Measurements from ENCODE around the gene TK1. TPM values are rescaled to one million over a fixed set of nuclear protein-coding genes. Genes with fewer than 3 reads are reported as not detected.

The TK1 gene
- total RNA-seq, 1 donor: 75.9 TPM

- H3K4me3 ChIP-seq (ENCODE audit: low read depth, low read length): no peak overlapping the region
- no peak for TF ChIP-seq CTCF (IDR thresholded peaks at IDR 0.05; ENCODE audit: insufficient read depth, low read length)
- no peak for DNase-seq (ENCODE audit: low read depth)
These were observed 6.8 kb downstream of the TK1 start for GRCh38 chr17:78180083-78180482.

- DNase-seq (ENCODE audit: low read depth): no peak
- H3K4me3 ChIP-seq (ENCODE audit: low read depth, low read length): no peak overlapping the region
- no peak for TF ChIP-seq CTCF (IDR thresholded peaks at IDR 0.05; ENCODE audit: insufficient read depth, low read length)
These were observed 7.5 kb downstream of the TK1 start for GRCh38 chr17:78179372-78179771.

GRCh38 chr17:78176548-78177025 lies 10.3 kb downstream of the TK1 start:
- TF ChIP-seq CTCF (IDR thresholded peaks at IDR 0.05; ENCODE audit: insufficient read depth, low read length): peak; percentile 90
- no peak overlapping the region for H3K4me3 ChIP-seq (ENCODE audit: low read depth, low read length)
- peak; percentile 49 for DNase-seq (ENCODE audit: low read depth)

GRCh38 chr17:78175643-78175981 lies 11.2 kb downstream of the TK1 start:
- TF ChIP-seq CTCF (IDR thresholded peaks at IDR 0.05; ENCODE audit: insufficient read depth, low read length): no peak
- H3K4me3 ChIP-seq (ENCODE audit: low read depth, low read length): no peak overlapping the region
- DNase-seq (ENCODE audit: low read depth): no peak

- no peak overlapping the region for H3K4me3 ChIP-seq (ENCODE audit: low read depth, low read length)
- TF ChIP-seq CTCF (IDR thresholded peaks at IDR 0.05; ENCODE audit: insufficient read depth, low read length): no peak
- no peak for DNase-seq (ENCODE audit: low read depth)
These were observed 11.8 kb downstream of the TK1 start for GRCh38 chr17:78174870-78175642.

GRCh38 chr17:78174346-78174869 lies 12.4 kb downstream of the TK1 start:
- no peak for TF ChIP-seq CTCF (IDR thresholded peaks at IDR 0.05; ENCODE audit: insufficient read depth, low read length)
- no peak for DNase-seq (ENCODE audit: low read depth)
- H3K4me3 ChIP-seq (ENCODE audit: low read depth, low read length): no peak overlapping the region

Measured in fibroblast of the aortic adventitia (primary cell).